Measurements from ENCODE around the gene DCAF11. TPM values are rescaled to one million over a fixed set of nuclear protein-coding genes. Genes with fewer than 3 reads are reported as not detected.

Gene DCAF11
- total and polyA plus RNA-seq, 2 donors, result 36.6 to 66.7 TPM

GRCh38 chr14:24167469-24168114 lies 53.0 kb downstream of the DCAF11 start:
- H3K27me3 ChIP-seq (ENCODE audit: control insufficient read depth in 2 of 2, insufficient read depth in 1 of 2, low read length in 1 of 2), result no peaks in the 10 kb centered on the region
- no peaks in the 10 kb centered on the region for H3K9me3 ChIP-seq (ENCODE audit: control insufficient read depth in 2 of 2, insufficient read depth in 1 of 2, low read length in 1 of 2)
- no peak for DNase-seq (ENCODE audit: low read depth in 6 of 9, low spot score in 9 of 9)
- no peak overlapping the region for H3K4me3 ChIP-seq (ENCODE audit: low read length in 2 of 2)
- H3K27ac ChIP-seq (ENCODE audit: low read depth in 1 of 2, low read length in 1 of 2), result no peak overlapping the region
- H3K36me3 ChIP-seq (ENCODE audit: control insufficient read depth in 2 of 2, insufficient read depth in 2 of 2, low read length in 1 of 2), result peaks cover 47 to 55% of the 10 kb centered on the region in 2 donors
- WGBS, result 95% methylated on average over 3 of the region's 3 CpGs
- H3K4me1 ChIP-seq (ENCODE audit: control insufficient read depth in 2 of 2, insufficient read depth in 2 of 2, low read length in 2 of 2), result peaks cover 6 to 36% of the 10 kb centered on the region in 2 donors

- H3K36me3 ChIP-seq (ENCODE audit: control insufficient read depth in 2 of 2, insufficient read depth in 2 of 2, low read length in 1 of 2), result peaks cover 20 to 44% of the 10 kb centered on the region in 2 donors
- no peaks in the 10 kb centered on the region for H3K27me3 ChIP-seq (ENCODE audit: control insufficient read depth in 2 of 2, insufficient read depth in 1 of 2, low read length in 1 of 2)
- peak within 1 kb of the TSS; percentile 48 to 67 for H3K4me3 ChIP-seq (ENCODE audit: low read length in 2 of 2)
- peak in 7 of 9 donors; percentile 59 to 94 (median 85) for DNase-seq (ENCODE audit: low read depth in 6 of 9, low spot score in 9 of 9)
- 8% methylated on average over 63 of the region's 63 CpGs for WGBS
- H3K4me1 ChIP-seq (ENCODE audit: control insufficient read depth in 2 of 2, insufficient read depth in 2 of 2, low read length in 2 of 2), result peaks cover 6 to 43% of the 10 kb centered on the region in 2 donors
- no peaks in the 10 kb centered on the region for H3K9me3 ChIP-seq (ENCODE audit: control insufficient read depth in 2 of 2, insufficient read depth in 1 of 2, low read length in 1 of 2)
- H3K27ac ChIP-seq (ENCODE audit: low read depth in 1 of 2, low read length in 1 of 2), result peak within 1 kb of the TSS; percentile 48 to 79
Observed at GRCh38 chr14:24171422-24172260, 57.1 kb downstream of the DCAF11 start, which contains the start of gene REC8. REC8 (plus strand) TSS chr14:24172080; CDS start chr14:24172553, 473 bp downstream.

GRCh38 chr14:24172261-24172860 lies 57.8 kb downstream of the DCAF11 start:
- Histone ChIP-seq H3K27me3 (ENCODE audit: control insufficient read depth in 2 of 2, insufficient read depth in 1 of 2, low read length in 1 of 2) (no peaks in the 10 kb centered on the region), H3K4me3 (ENCODE audit: low read length in 2 of 2) (peak overlapping the region; percentile 48 to 67), H3K36me3 (ENCODE audit: control insufficient read depth in 2 of 2, insufficient read depth in 2 of 2, low read length in 1 of 2) (peaks cover 22 to 45% of the 10 kb centered on the region in 2 donors), H3K4me1 (ENCODE audit: control insufficient read depth in 2 of 2, insufficient read depth in 2 of 2, low read length in 2 of 2) (peaks cover 6 to 43% of the 10 kb centered on the region in 2 donors), H3K9me3 (ENCODE audit: control insufficient read depth in 2 of 2, insufficient read depth in 1 of 2, low read length in 1 of 2) (no peaks in the 10 kb centered on the region), H3K27ac (ENCODE audit: low read depth in 1 of 2, low read length in 1 of 2) (peak overlapping the region; percentile 36 to 79)
- DNase-seq (ENCODE audit: low read depth in 6 of 9, low spot score in 9 of 9), result peak in 2 of 9 donors; percentile 21 to 44
- WGBS, result 19% methylated on average over 30 of the region's 30 CpGs

- Histone ChIP-seq H3K4me3 (ENCODE audit: low read length in 2 of 2) (peak overlapping the region; percentile 48 to 67), H3K27ac (ENCODE audit: low read depth in 1 of 2, low read length in 1 of 2) (peak overlapping the region; percentile 31 to 79), H3K9me3 (ENCODE audit: control insufficient read depth in 2 of 2, insufficient read depth in 1 of 2, low read length in 1 of 2) (no peaks in the 10 kb centered on the region), H3K36me3 (ENCODE audit: control insufficient read depth in 2 of 2, insufficient read depth in 2 of 2, low read length in 1 of 2) (peaks cover 24 to 45% of the 10 kb centered on the region in 2 donors), H3K27me3 (ENCODE audit: control insufficient read depth in 2 of 2, insufficient read depth in 1 of 2, low read length in 1 of 2) (no peaks in the 10 kb centered on the region), H3K4me1 (ENCODE audit: control insufficient read depth in 2 of 2, insufficient read depth in 2 of 2, low read length in 2 of 2) (peaks cover 6 to 43% of the 10 kb centered on the region in 2 donors)
- WGBS, result 49% methylated on average over 20 of the region's 20 CpGs
- DNase-seq (ENCODE audit: low read depth in 6 of 9, low spot score in 9 of 9), result peak in 4 of 9 donors; percentile 26 to 75 (median 56)
Observed at GRCh38 chr14:24172871-24173281, 58.3 kb downstream of the DCAF11 start.

Other genes starting within 250 kb of the DCAF11 start
- 23.6 TPM for gene DHRS4, start 161.0 kb upstream of the DCAF11 start, total RNA-seq
- 28.3 TPM for gene DHRS4, start 161.0 kb upstream of the DCAF11 start, polyA plus RNA-seq
- gene DHRS4L2, start 125.8 kb upstream of the DCAF11 start, total RNA-seq, result 22.4 TPM
- gene DHRS4L2, start 125.8 kb upstream of the DCAF11 start, polyA plus RNA-seq, result 39.6 TPM
- 0.52 TPM for gene CARMIL3, start 62.8 kb upstream of the DCAF11 start, total RNA-seq
- 0.89 TPM for gene CARMIL3, start 62.8 kb upstream of the DCAF11 start, polyA plus RNA-seq
- 0.05 TPM for gene CPNE6, start 43.2 kb upstream of the DCAF11 start, total RNA-seq
- 0.34 TPM for gene CPNE6, start 43.2 kb upstream of the DCAF11 start, polyA plus RNA-seq
- 6.7 TPM for gene PCK2, start 20.5 kb upstream of the DCAF11 start, total RNA-seq
- 11.6 TPM for gene PCK2, start 20.5 kb upstream of the DCAF11 start, polyA plus RNA-seq
- gene NRL, start 172 bp downstream of the DCAF11 start, total RNA-seq, result 3.4 TPM
- 4.7 TPM for gene NRL, start 172 bp downstream of the DCAF11 start, polyA plus RNA-seq
- 0.80 TPM for gene FITM1, start 15.9 kb downstream of the DCAF11 start, total RNA-seq
- 3.5 TPM for gene FITM1, start 15.9 kb downstream of the DCAF11 start, polyA plus RNA-seq
- 280 TPM for gene PSME1, start 21.4 kb downstream of the DCAF11 start, total RNA-seq
- gene PSME1, start 21.4 kb downstream of the DCAF11 start, polyA plus RNA-seq, result 255 TPM
- 26.8 TPM for gene EMC9, start 26.8 kb downstream of the DCAF11 start, total RNA-seq
- 40.8 TPM for gene EMC9, start 26.8 kb downstream of the DCAF11 start, polyA plus RNA-seq
- gene PSME2, start 31.8 kb downstream of the DCAF11 start, total RNA-seq, result 387 TPM
- gene PSME2, start 31.8 kb downstream of the DCAF11 start, polyA plus RNA-seq, result 420 TPM
- 44.9 TPM for gene RNF31, start 32.7 kb downstream of the DCAF11 start, total RNA-seq
- 105 TPM for gene RNF31, start 32.7 kb downstream of the DCAF11 start, polyA plus RNA-seq
- 117 TPM for gene IRF9, start 46.5 kb downstream of the DCAF11 start, total RNA-seq
- 167 TPM for gene IRF9, start 46.5 kb downstream of the DCAF11 start, polyA plus RNA-seq
- gene REC8, start 57.3 kb downstream of the DCAF11 start, total RNA-seq, result 17.7 TPM
- gene REC8, start 57.3 kb downstream of the DCAF11 start, polyA plus RNA-seq, result 47.8 TPM
- 19.3 TPM for gene IPO4, start 74.0 kb downstream of the DCAF11 start, total RNA-seq
- gene IPO4, start 74.0 kb downstream of the DCAF11 start, polyA plus RNA-seq, result 12.1 TPM
- gene TM9SF1, start 80.7 kb downstream of the DCAF11 start, total RNA-seq, result 18.2 TPM
- 12.5 TPM for gene TM9SF1, start 80.7 kb downstream of the DCAF11 start, polyA plus RNA-seq
- gene TSSK4, start 90.9 kb downstream of the DCAF11 start, total RNA-seq, result not detected
- gene TSSK4, start 90.9 kb downstream of the DCAF11 start, polyA plus RNA-seq, result 0.02 TPM
- gene CHMP4A, start 98.7 kb downstream of the DCAF11 start, total RNA-seq, result 76.9 TPM
- 151 TPM for gene CHMP4A, start 98.7 kb downstream of the DCAF11 start, polyA plus RNA-seq
- 47.9 TPM for gene MDP1, start 101.3 kb downstream of the DCAF11 start, total RNA-seq
- 48.8 TPM for gene MDP1, start 101.3 kb downstream of the DCAF11 start, polyA plus RNA-seq
- 259 TPM for gene NEDD8, start 117.6 kb downstream of the DCAF11 start, total RNA-seq
- gene NEDD8, start 117.6 kb downstream of the DCAF11 start, polyA plus RNA-seq, result 214 TPM
- 67.0 TPM for gene GMPR2, start 118.2 kb downstream of the DCAF11 start, total RNA-seq
- 53.6 TPM for gene GMPR2, start 118.2 kb downstream of the DCAF11 start, polyA plus RNA-seq
- gene TINF2, start 127.8 kb downstream of the DCAF11 start, total RNA-seq, result 68.8 TPM
- gene TINF2, start 127.8 kb downstream of the DCAF11 start, polyA plus RNA-seq, result 81.6 TPM
- 1.5 TPM for gene TGM1, start 148.4 kb downstream of the DCAF11 start, total RNA-seq
- gene TGM1, start 148.4 kb downstream of the DCAF11 start, polyA plus RNA-seq, result 41.0 TPM
- gene RABGGTA, start 156.8 kb downstream of the DCAF11 start, total RNA-seq, result 14.8 TPM
- 40.4 TPM for gene RABGGTA, start 156.8 kb downstream of the DCAF11 start, polyA plus RNA-seq
- gene DHRS1, start 185.0 kb downstream of the DCAF11 start, total RNA-seq, result 10.2 TPM
- gene DHRS1, start 185.0 kb downstream of the DCAF11 start, polyA plus RNA-seq, result 59.6 TPM
- 14.9 TPM for gene NOP9, start 185.1 kb downstream of the DCAF11 start, total RNA-seq
- 7.9 TPM for gene NOP9, start 185.1 kb downstream of the DCAF11 start, polyA plus RNA-seq
- gene CIDEB, start 193.2 kb downstream of the DCAF11 start, total RNA-seq, result 8.1 TPM
- 13.4 TPM for gene CIDEB, start 193.2 kb downstream of the DCAF11 start, polyA plus RNA-seq
- gene LTB4R2, start 195.4 kb downstream of the DCAF11 start, total RNA-seq, result 5.5 TPM
- 6.5 TPM for gene LTB4R2, start 195.4 kb downstream of the DCAF11 start, polyA plus RNA-seq
- 4.4 TPM for gene LTB4R, start 196.7 kb downstream of the DCAF11 start, total RNA-seq
- gene LTB4R, start 196.7 kb downstream of the DCAF11 start, polyA plus RNA-seq, result 73.3 TPM
- gene ADCY4, start 220.3 kb downstream of the DCAF11 start, total RNA-seq, result 1.9 TPM
- 17.6 TPM for gene ADCY4, start 220.3 kb downstream of the DCAF11 start, polyA plus RNA-seq
- gene RIPK3, start 225.2 kb downstream of the DCAF11 start, total RNA-seq, result 10.9 TPM
- gene RIPK3, start 225.2 kb downstream of the DCAF11 start, polyA plus RNA-seq, result 15.2 TPM

Data from thymus (tissue), 11 donors.